ENCODE results near the gene PEX5. TPM values are rescaled to one million over a fixed set of nuclear protein-coding genes. Genes with fewer than 3 reads are reported as not detected.

The PEX5 gene
- total RNA-seq, 1 donor from 2014 or later = 20.2 TPM

GRCh38 chr12:7142809-7143465, 46.5 kb upstream of the PEX5 start:
- Mint-ChIP-seq H3K9me3 (no peaks in the 10 kb centered on the region), H3K4me1 (no peaks in the 10 kb centered on the region), H3K4me3 (no peak overlapping the region), H3K27me3 (ENCODE audit: insufficient read depth, low read depth) (peaks cover 2% of the 10 kb centered on the region), H3K27ac (no peak overlapping the region), H3K36me3 (peaks cover 23% of the 10 kb centered on the region)
- H3K36me3 ChIP-seq = no peaks in the 10 kb centered on the region
- no peaks in the 10 kb centered on the region for H4K20me1 ChIP-seq (ENCODE audit: low read depth)
- H3F3A ChIP-seq (ENCODE audit: low read depth) = no peaks in the 10 kb centered on the region
- H2AFZ ChIP-seq (replicated peaks) = no peak overlapping the region
- no peak overlapping the region for H3K9ac ChIP-seq
- no peaks in the 10 kb centered on the region for H3K79me2 ChIP-seq (ENCODE audit: low read depth)
- DNase-seq (ENCODE audit: low spot score) = no peak
- no peaks in the 10 kb centered on the region for H3K27me3 ChIP-seq
- TF ChIP-seq, protein P1, sequence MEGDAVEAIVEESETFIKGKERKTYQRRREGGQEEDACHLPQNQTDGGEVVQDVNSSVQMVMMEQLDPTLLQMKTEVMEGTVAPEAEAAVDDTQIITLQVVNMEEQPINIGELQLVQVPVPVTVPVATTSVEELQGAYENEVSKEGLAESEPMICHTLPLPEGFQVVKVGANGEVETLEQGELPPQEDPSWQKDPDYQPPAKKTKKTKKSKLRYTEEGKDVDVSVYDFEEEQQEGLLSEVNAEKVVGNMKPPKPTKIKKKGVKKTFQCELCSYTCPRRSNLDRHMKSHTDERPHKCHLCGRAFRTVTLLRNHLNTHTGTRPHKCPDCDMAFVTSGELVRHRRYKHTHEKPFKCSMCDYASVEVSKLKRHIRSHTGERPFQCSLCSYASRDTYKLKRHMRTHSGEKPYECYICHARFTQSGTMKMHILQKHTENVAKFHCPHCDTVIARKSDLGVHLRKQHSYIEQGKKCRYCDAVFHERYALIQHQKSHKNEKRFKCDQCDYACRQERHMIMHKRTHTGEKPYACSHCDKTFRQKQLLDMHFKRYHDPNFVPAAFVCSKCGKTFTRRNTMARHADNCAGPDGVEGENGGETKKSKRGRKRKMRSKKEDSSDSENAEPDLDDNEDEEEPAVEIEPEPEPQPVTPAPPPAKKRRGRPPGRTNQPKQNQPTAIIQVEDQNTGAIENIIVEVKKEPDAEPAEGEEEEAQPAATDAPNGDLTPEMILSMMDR (IDR thresholded peaks at IDR 0.05) = no peak
- TF ChIP-seq EZH2 (IDR thresholded peaks at IDR 0.05) (no peak), EZH2phosphoT487 (IDR thresholded peaks at IDR 0.05) (no peak)
- no peaks in the 10 kb centered on the region for H3K9me3 ChIP-seq (ENCODE audit: low read depth)
- H3K27ac ChIP-seq = no peak overlapping the region
- H3K4me1 ChIP-seq = no peaks in the 10 kb centered on the region
- H3K4me3 ChIP-seq = no peak overlapping the region
- no peak overlapping the region for H3K4me2 ChIP-seq

DNA sequence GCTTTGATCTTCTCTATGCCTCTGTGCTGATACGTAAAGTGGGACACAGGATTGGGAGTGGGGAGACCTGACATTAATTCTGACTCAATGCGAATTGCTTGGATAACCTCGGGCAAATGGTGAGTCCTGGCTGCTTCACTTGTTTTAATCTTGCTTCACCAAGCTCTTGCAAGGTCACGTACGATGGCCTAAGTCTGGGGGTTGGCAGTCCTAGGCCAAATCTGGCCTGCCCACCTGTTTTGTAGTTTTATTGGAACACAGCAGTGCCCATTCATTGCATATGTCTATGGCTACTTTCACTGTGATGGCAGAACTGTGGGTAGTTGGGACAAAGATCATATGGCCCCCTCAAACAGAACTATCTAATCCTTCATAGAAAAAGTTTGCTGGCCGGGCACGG, 45.9 kb upstream of the PEX5 start:
- H3K79me2 ChIP-seq (ENCODE audit: low read depth) = no peaks in the 10 kb centered on the region
- no peaks in the 10 kb centered on the region for H3K4me1 Mint-ChIP-seq
- H3K27ac Mint-ChIP-seq = peak overlapping the region; percentile 11
- H3K4me3 Mint-ChIP-seq = no peak overlapping the region
- no peaks in the 10 kb centered on the region for H3K27me3 ChIP-seq
- no peak overlapping the region for H3K27ac ChIP-seq
- H3K36me3 Mint-ChIP-seq = peaks cover 25% of the 10 kb centered on the region
- no peak overlapping the region for H3K9ac ChIP-seq
- H3K4me2 ChIP-seq = no peak overlapping the region
- H3K4me1 ChIP-seq = no peaks in the 10 kb centered on the region
- no peaks in the 10 kb centered on the region for H3K9me3 Mint-ChIP-seq
- TF ChIP-seq EZH2phosphoT487 (IDR thresholded peaks at IDR 0.05) (no peak), EZH2 (IDR thresholded peaks at IDR 0.05) (no peak)
- TF ChIP-seq, protein P1 (IDR thresholded peaks at IDR 0.05) = no peak
- no peaks in the 10 kb centered on the region for H3F3A ChIP-seq (ENCODE audit: low read depth)
- no peaks in the 10 kb centered on the region for H4K20me1 ChIP-seq (ENCODE audit: low read depth)
- no peaks in the 10 kb centered on the region for H3K9me3 ChIP-seq (ENCODE audit: low read depth)
- no peak overlapping the region for H2AFZ ChIP-seq (replicated peaks)
- peaks cover 2% of the 10 kb centered on the region for H3K27me3 Mint-ChIP-seq (ENCODE audit: insufficient read depth, low read depth)
- H3K36me3 ChIP-seq = no peaks in the 10 kb centered on the region
- DNase-seq (ENCODE audit: low spot score) = no peak
- H3K4me3 ChIP-seq = no peak overlapping the region

GRCh38 chr12:7144414-7145120, 44.9 kb upstream of the PEX5 start:
- H3K9ac ChIP-seq = no peak overlapping the region
- no peaks in the 10 kb centered on the region for H3K79me2 ChIP-seq (ENCODE audit: low read depth)
- no peaks in the 10 kb centered on the region for H3K4me1 ChIP-seq
- Mint-ChIP-seq H3K27ac (no peak overlapping the region), H3K36me3 (peaks cover 25% of the 10 kb centered on the region), H3K9me3 (no peaks in the 10 kb centered on the region), H3K27me3 (ENCODE audit: insufficient read depth, low read depth) (peaks cover 2% of the 10 kb centered on the region), H3K4me1 (no peaks in the 10 kb centered on the region), H3K4me3 (no peak overlapping the region)
- no peaks in the 10 kb centered on the region for H3K9me3 ChIP-seq (ENCODE audit: low read depth)
- no peak overlapping the region for H3K4me3 ChIP-seq
- DNase-seq (ENCODE audit: low spot score) = peak; percentile 43
- no peaks in the 10 kb centered on the region for H3K27me3 ChIP-seq
- no peak overlapping the region for H3K27ac ChIP-seq
- no peak overlapping the region for H3K4me2 ChIP-seq
- H3F3A ChIP-seq (ENCODE audit: low read depth) = no peaks in the 10 kb centered on the region
- TF ChIP-seq, protein P1 (IDR thresholded peaks at IDR 0.05) = peak; percentile 67
- no peak for TF ChIP-seq EZH2 (IDR thresholded peaks at IDR 0.05)
- H2AFZ ChIP-seq (replicated peaks) = no peak overlapping the region
- no peaks in the 10 kb centered on the region for H4K20me1 ChIP-seq (ENCODE audit: low read depth)
- H3K36me3 ChIP-seq = no peaks in the 10 kb centered on the region

Data from neural progenitor cell (in vitro differentiated cells).